ENCODE data around the gene TXNL1.

Gene TXNL1

DNA sequence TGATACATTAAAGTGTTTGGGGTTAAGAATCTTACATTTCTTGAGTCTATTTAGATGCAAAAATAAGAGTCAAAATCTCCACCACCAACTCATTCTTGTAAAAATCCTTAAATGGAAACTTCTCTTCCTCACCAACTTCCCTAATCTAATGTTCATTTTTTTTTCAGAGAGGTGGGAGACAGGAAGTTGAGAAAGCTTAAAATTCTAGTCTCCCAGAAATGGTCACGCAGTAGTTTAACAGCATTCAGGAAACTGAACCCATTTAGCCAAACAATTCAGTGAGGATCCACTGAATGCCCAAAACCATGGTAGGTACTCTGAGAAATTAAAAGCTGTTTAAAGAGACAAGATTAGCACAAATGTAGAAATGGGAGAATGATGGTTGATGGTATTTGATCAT lies 69.0 kb downstream of the TXNL1 start:
- TF ChIP-seq CTCF (IDR thresholded peaks at IDR 0.05; ENCODE audit: poor library complexity, severe bottlenecking) = no peak
- no peak overlapping the region for H3K4me3 ChIP-seq (ENCODE audit: severe bottlenecking)
- H3K27ac ChIP-seq (ENCODE audit: poor library complexity, severe bottlenecking) = no peak overlapping the region
- no peaks in the 10 kb centered on the region for H3K36me3 ChIP-seq (ENCODE audit: low read depth)
- ATAC-seq (ENCODE audit: low read depth) (no peak), DNase-seq (ENCODE audit: low spot score) (no peak)
- H3K4me1 ChIP-seq (ENCODE audit: insufficient read depth, poor library complexity, severe bottlenecking) = no peaks in the 10 kb centered on the region
- H3K9me3 ChIP-seq (ENCODE audit: severe bottlenecking) = no peaks in the 10 kb centered on the region
- H3K27me3 ChIP-seq (ENCODE audit: insufficient read depth, poor library complexity, severe bottlenecking) = no peaks in the 10 kb centered on the region

- TF ChIP-seq CTCF (IDR thresholded peaks at IDR 0.05; ENCODE audit: poor library complexity, severe bottlenecking) = no peak
- no peaks in the 10 kb centered on the region for H3K4me1 ChIP-seq (ENCODE audit: insufficient read depth, poor library complexity, severe bottlenecking)
- H3K36me3 ChIP-seq (ENCODE audit: low read depth) = no peaks in the 10 kb centered on the region
- H3K4me3 ChIP-seq (ENCODE audit: severe bottlenecking) = no peak overlapping the region
- H3K27me3 ChIP-seq (ENCODE audit: insufficient read depth, poor library complexity, severe bottlenecking) = no peaks in the 10 kb centered on the region
- no peak overlapping the region for H3K27ac ChIP-seq (ENCODE audit: poor library complexity, severe bottlenecking)
- ATAC-seq (ENCODE audit: low read depth) (no peak), DNase-seq (ENCODE audit: low spot score) (no peak)
- H3K9me3 ChIP-seq (ENCODE audit: severe bottlenecking) = no peaks in the 10 kb centered on the region
Observed at GRCh38 chr18:56568986-56569385, 69.4 kb downstream of the TXNL1 start.

DNA sequence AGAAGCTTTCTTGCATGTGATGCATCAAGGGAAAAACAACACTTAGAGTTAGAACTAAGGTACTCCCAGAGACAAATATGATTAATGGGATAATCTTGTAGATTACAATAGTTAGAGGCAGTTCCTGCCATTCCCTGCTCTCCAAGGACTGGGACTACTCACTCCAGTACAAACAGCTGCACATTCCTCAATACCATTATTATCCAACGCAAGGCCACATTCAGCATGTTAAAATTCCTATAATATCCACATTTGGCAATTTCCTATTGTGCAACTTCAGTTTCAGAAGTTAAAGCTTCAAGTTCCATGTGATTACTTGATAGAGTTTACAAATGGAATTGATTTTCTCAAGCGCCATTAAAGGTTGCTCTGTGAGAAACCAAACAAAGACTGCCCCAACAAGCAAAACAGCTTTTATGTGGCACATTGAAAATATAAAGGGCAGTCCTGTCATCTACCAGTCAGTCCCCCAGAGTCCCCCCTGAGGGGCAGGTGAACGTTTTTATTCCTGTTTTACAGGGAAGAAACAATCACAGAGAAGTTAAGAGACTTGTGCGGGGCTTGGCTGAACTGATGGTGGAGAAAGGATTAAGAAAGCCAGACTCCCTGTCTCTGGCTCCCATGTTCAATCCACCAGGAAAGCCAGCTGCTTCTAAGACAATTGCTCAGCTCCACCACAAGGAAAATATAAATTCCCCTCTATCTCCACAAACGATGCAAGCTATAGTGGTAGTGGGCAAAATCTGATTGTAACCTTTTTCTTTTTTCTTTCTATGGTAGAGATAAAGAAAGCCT lies 72.6 kb downstream of the TXNL1 start:
- ATAC-seq (ENCODE audit: low read depth) (peak; percentile 93), DNase-seq (ENCODE audit: low spot score) (no peak)
- H3K36me3 ChIP-seq (ENCODE audit: low read depth) = no peaks in the 10 kb centered on the region
- no peak overlapping the region for H3K27ac ChIP-seq (ENCODE audit: poor library complexity, severe bottlenecking)
- H3K4me3 ChIP-seq (ENCODE audit: severe bottlenecking) = no peak overlapping the region
- no peaks in the 10 kb centered on the region for H3K27me3 ChIP-seq (ENCODE audit: insufficient read depth, poor library complexity, severe bottlenecking)
- no peaks in the 10 kb centered on the region for H3K4me1 ChIP-seq (ENCODE audit: insufficient read depth, poor library complexity, severe bottlenecking)
- no peak for TF ChIP-seq CTCF (IDR thresholded peaks at IDR 0.05; ENCODE audit: poor library complexity, severe bottlenecking)
- H3K9me3 ChIP-seq (ENCODE audit: severe bottlenecking) = no peaks in the 10 kb centered on the region

DNA sequence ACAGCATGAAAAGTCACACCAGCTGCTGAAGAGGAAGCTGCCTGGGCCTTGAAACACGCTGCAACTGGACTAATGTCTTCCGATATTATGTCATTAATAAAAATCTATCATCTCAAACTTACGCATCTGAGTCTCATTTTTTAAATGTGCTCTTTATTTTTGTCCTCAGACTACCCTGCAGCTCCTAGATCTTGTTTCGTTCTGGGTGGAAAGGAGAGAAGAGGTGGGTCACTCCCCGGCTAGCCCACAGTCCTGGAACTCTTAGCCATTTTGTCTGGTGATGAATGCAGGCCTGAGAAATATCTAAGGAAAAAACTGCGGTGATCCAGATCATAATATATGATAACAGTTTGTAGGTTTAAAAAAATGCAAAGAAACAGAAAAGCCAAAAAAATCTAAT lies 73.3 kb downstream of the TXNL1 start:
- H3K36me3 ChIP-seq (ENCODE audit: low read depth) = no peaks in the 10 kb centered on the region
- no peak for ATAC-seq (ENCODE audit: low read depth)
- TF ChIP-seq CTCF (IDR thresholded peaks at IDR 0.05; ENCODE audit: poor library complexity, severe bottlenecking) = no peak
- no peak for DNase-seq (ENCODE audit: low spot score)
- H3K4me3 ChIP-seq (ENCODE audit: severe bottlenecking) = no peak overlapping the region
- no peaks in the 10 kb centered on the region for H3K4me1 ChIP-seq (ENCODE audit: insufficient read depth, poor library complexity, severe bottlenecking)
- H3K27ac ChIP-seq (ENCODE audit: poor library complexity, severe bottlenecking) = no peak overlapping the region
- H3K27me3 ChIP-seq (ENCODE audit: insufficient read depth, poor library complexity, severe bottlenecking) = no peaks in the 10 kb centered on the region
- no peaks in the 10 kb centered on the region for H3K9me3 ChIP-seq (ENCODE audit: severe bottlenecking)

GRCh38 chr18:56563568-56563967 lies 74.8 kb downstream of the TXNL1 start:
- ATAC-seq (ENCODE audit: low read depth) = no peak
- Histone ChIP-seq H3K27me3 (ENCODE audit: insufficient read depth, poor library complexity, severe bottlenecking) (no peaks in the 10 kb centered on the region), H3K27ac (ENCODE audit: poor library complexity, severe bottlenecking) (no peak overlapping the region), H3K4me3 (ENCODE audit: severe bottlenecking) (no peak overlapping the region), H3K4me1 (ENCODE audit: insufficient read depth, poor library complexity, severe bottlenecking) (no peaks in the 10 kb centered on the region), H3K9me3 (ENCODE audit: severe bottlenecking) (no peaks in the 10 kb centered on the region), H3K36me3 (ENCODE audit: low read depth) (no peaks in the 10 kb centered on the region)
- no peak for TF ChIP-seq CTCF (IDR thresholded peaks at IDR 0.05; ENCODE audit: poor library complexity, severe bottlenecking)
- DNase-seq (ENCODE audit: low spot score) = no peak

Data from RWPE2 (cell line).